GM18498 (cell line): ENCODE measurements around the gene EIF4B.

ENCODE experiments used
- ATAC-seq: cut with Tn5 transposase; IDR thresholded peaks from one replicate; pipeline ENCODE4 v1.9.1; 2021; ENCODE audit warnings: mild to moderate bottlenecking, moderate library complexity; ENCODE audit not compliant: unreplicated experiment

Gene EIF4B

GRCh38 chr12:53056901-53057300 is 50.6 kb downstream of the EIF4B start:
- no peak for ATAC-seq

GRCh38 chr12:53057816-53058500 is 51.7 kb downstream of the EIF4B start:
- ATAC-seq = no peak

GRCh38 chr12:53058674-53059433 is 52.6 kb downstream of the EIF4B start:
- ATAC-seq = no peak

- ATAC-seq = no peak
Measured at GRCh38 chr12:53059434-53060063, 53.3 kb downstream of the EIF4B start.

- no peak for ATAC-seq
Measured at GRCh38 chr12:53060064-53060720, 53.9 kb downstream of the EIF4B start.

GRCh38 chr12:53060721-53061276 is 54.5 kb downstream of the EIF4B start:
- ATAC-seq = no peak

- no peak for ATAC-seq
Measured at GRCh38 chr12:53061404-53062010, 55.3 kb downstream of the EIF4B start.

GRCh38 chr12:53062011-53062961 is 56.0 kb downstream of the EIF4B start:
- no peak for ATAC-seq

GRCh38 chr12:53062977-53063707 is 56.9 kb downstream of the EIF4B start:
- ATAC-seq = no peak

- no peak for ATAC-seq
Measured at GRCh38 chr12:53063708-53064612, 57.7 kb downstream of the EIF4B start.

- no peak for ATAC-seq
Measured at GRCh38 chr12:53064613-53065436, 58.6 kb downstream of the EIF4B start.

GRCh38 chr12:53065470-53065869 is 59.2 kb downstream of the EIF4B start:
- ATAC-seq = no peak

- ATAC-seq = no peak
Measured at GRCh38 chr12:53065975-53066931, 60.0 kb downstream of the EIF4B start.

- no peak for ATAC-seq
Measured at GRCh38 chr12:53067074-53067992, 61.1 kb downstream of the EIF4B start.
